Measurements from ENCODE around the gene GTF2IRD1.
"Not testable (repeated sequence)": the region's sequence is repeated elsewhere in the genome, so short reads cannot be mapped to it uniquely, and the experiment has no call there.

Gene GTF2IRD1

GRCh38 chr7:74414595-74415333, 38.9 kb upstream of the GTF2IRD1 start:
- not testable (repeated sequence) for H3K9ac ChIP-seq (ENCODE audit: low read depth, low read length); H3K9me3 ChIP-seq (ENCODE audit: control insufficient read depth, insufficient read depth, low read length); H3K36me3 ChIP-seq (ENCODE audit: control insufficient read depth, insufficient read depth, low read length); H3K4me3 ChIP-seq (ENCODE audit: low read depth, low read length); H3K27me3 ChIP-seq (ENCODE audit: control insufficient read depth, insufficient read depth, low read length); H3K4me1 ChIP-seq (ENCODE audit: control insufficient read depth, insufficient read depth, low read length)

- Histone ChIP-seq H3K4me1 (ENCODE audit: control insufficient read depth, insufficient read depth, low read length) (no peaks in the 10 kb centered on the region), H3K4me3 (ENCODE audit: low read depth, low read length) (no peak overlapping the region), H3K36me3 (ENCODE audit: control insufficient read depth, insufficient read depth, low read length) (no peaks in the 10 kb centered on the region), H3K27me3 (ENCODE audit: control insufficient read depth, insufficient read depth, low read length) (no peaks in the 10 kb centered on the region), H3K9ac (ENCODE audit: low read depth, low read length) (no peak overlapping the region), H3K9me3 (ENCODE audit: control insufficient read depth, insufficient read depth, low read length) (no peaks in the 10 kb centered on the region)
Observed at GRCh38 chr7:74417419-74417971, 36.2 kb upstream of the GTF2IRD1 start.

- H3K27me3 ChIP-seq (ENCODE audit: control insufficient read depth, insufficient read depth, low read length): no peaks in the 10 kb centered on the region
- no peak overlapping the region for H3K9ac ChIP-seq (ENCODE audit: low read depth, low read length)
- no peaks in the 10 kb centered on the region for H3K4me1 ChIP-seq (ENCODE audit: control insufficient read depth, insufficient read depth, low read length)
- H3K4me3 ChIP-seq (ENCODE audit: low read depth, low read length): no peak overlapping the region
- no peaks in the 10 kb centered on the region for H3K9me3 ChIP-seq (ENCODE audit: control insufficient read depth, insufficient read depth, low read length)
- no peaks in the 10 kb centered on the region for H3K36me3 ChIP-seq (ENCODE audit: control insufficient read depth, insufficient read depth, low read length)
Observed at GRCh38 chr7:74418076-74418475, 35.6 kb upstream of the GTF2IRD1 start.

GRCh38 chr7:74418538-74418937, 35.2 kb upstream of the GTF2IRD1 start:
- Histone ChIP-seq H3K4me3 (ENCODE audit: low read depth, low read length) (no peak overlapping the region), H3K4me1 (ENCODE audit: control insufficient read depth, insufficient read depth, low read length) (no peaks in the 10 kb centered on the region), H3K36me3 (ENCODE audit: control insufficient read depth, insufficient read depth, low read length) (no peaks in the 10 kb centered on the region), H3K9me3 (ENCODE audit: control insufficient read depth, insufficient read depth, low read length) (no peaks in the 10 kb centered on the region), H3K27me3 (ENCODE audit: control insufficient read depth, insufficient read depth, low read length) (no peaks in the 10 kb centered on the region), H3K9ac (ENCODE audit: low read depth, low read length) (no peak overlapping the region)

GRCh38 chr7:74419232-74419631, 34.5 kb upstream of the GTF2IRD1 start:
- not testable (repeated sequence) for H3K9ac ChIP-seq (ENCODE audit: low read depth, low read length); H3K36me3 ChIP-seq (ENCODE audit: control insufficient read depth, insufficient read depth, low read length); H3K4me3 ChIP-seq (ENCODE audit: low read depth, low read length)

GRCh38 chr7:74420006-74420405, 33.7 kb upstream of the GTF2IRD1 start:
- Histone ChIP-seq H3K36me3 (ENCODE audit: control insufficient read depth, insufficient read depth, low read length) (no peaks in the 10 kb centered on the region), H3K4me1 (ENCODE audit: control insufficient read depth, insufficient read depth, low read length) (no peaks in the 10 kb centered on the region), H3K9ac (ENCODE audit: low read depth, low read length) (no peak overlapping the region), H3K27me3 (ENCODE audit: control insufficient read depth, insufficient read depth, low read length) (no peaks in the 10 kb centered on the region), H3K4me3 (ENCODE audit: low read depth, low read length) (no peak overlapping the region), H3K9me3 (ENCODE audit: control insufficient read depth, insufficient read depth, low read length) (no peaks in the 10 kb centered on the region)

More at GRCh38 chr7:74419232-74419631, 34.5 kb upstream of the GTF2IRD1 start:
- H3K27me3 ChIP-seq (ENCODE audit: control insufficient read depth, insufficient read depth, low read length); H3K4me1 ChIP-seq (ENCODE audit: control insufficient read depth, insufficient read depth, low read length); H3K9me3 ChIP-seq (ENCODE audit: control insufficient read depth, insufficient read depth, low read length): not testable (repeated sequence)

GRCh38 chr7:74424291-74424880, 29.3 kb upstream of the GTF2IRD1 start:
- Histone ChIP-seq H3K9ac (ENCODE audit: low read depth, low read length) (no peak overlapping the region), H3K4me3 (ENCODE audit: low read depth, low read length) (no peak overlapping the region), H3K9me3 (ENCODE audit: control insufficient read depth, insufficient read depth, low read length) (no peaks in the 10 kb centered on the region), H3K27me3 (ENCODE audit: control insufficient read depth, insufficient read depth, low read length) (no peaks in the 10 kb centered on the region), H3K36me3 (ENCODE audit: control insufficient read depth, insufficient read depth, low read length) (no peaks in the 10 kb centered on the region), H3K4me1 (ENCODE audit: control insufficient read depth, insufficient read depth, low read length) (peaks cover 2% of the 10 kb centered on the region)

- Histone ChIP-seq H3K4me1 (ENCODE audit: control insufficient read depth, insufficient read depth, low read length) (peaks cover 2% of the 10 kb centered on the region), H3K36me3 (ENCODE audit: control insufficient read depth, insufficient read depth, low read length) (no peaks in the 10 kb centered on the region), H3K4me3 (ENCODE audit: low read depth, low read length) (no peak overlapping the region), H3K27me3 (ENCODE audit: control insufficient read depth, insufficient read depth, low read length) (no peaks in the 10 kb centered on the region), H3K9me3 (ENCODE audit: control insufficient read depth, insufficient read depth, low read length) (no peaks in the 10 kb centered on the region), H3K9ac (ENCODE audit: low read depth, low read length) (no peak overlapping the region)
Observed at GRCh38 chr7:74428023-74428422, 25.7 kb upstream of the GTF2IRD1 start.

GRCh38 chr7:74429153-74429747, 24.5 kb upstream of the GTF2IRD1 start:
- H3K4me1 ChIP-seq (ENCODE audit: control insufficient read depth, insufficient read depth, low read length): peaks cover 2% of the 10 kb centered on the region
- H3K4me3 ChIP-seq (ENCODE audit: low read depth, low read length): no peak overlapping the region
- H3K9ac ChIP-seq (ENCODE audit: low read depth, low read length): no peak overlapping the region

GRCh38 chr7:74430409-74430808, 23.3 kb upstream of the GTF2IRD1 start:
- H3K9ac ChIP-seq (ENCODE audit: low read depth, low read length); H3K4me3 ChIP-seq (ENCODE audit: low read depth, low read length); H3K36me3 ChIP-seq (ENCODE audit: control insufficient read depth, insufficient read depth, low read length); H3K9me3 ChIP-seq (ENCODE audit: control insufficient read depth, insufficient read depth, low read length); H3K27me3 ChIP-seq (ENCODE audit: control insufficient read depth, insufficient read depth, low read length); H3K4me1 ChIP-seq (ENCODE audit: control insufficient read depth, insufficient read depth, low read length): not testable (repeated sequence)

More at GRCh38 chr7:74429153-74429747, 24.5 kb upstream of the GTF2IRD1 start:
- H3K27me3 ChIP-seq (ENCODE audit: control insufficient read depth, insufficient read depth, low read length): no peaks in the 10 kb centered on the region
- H3K36me3 ChIP-seq (ENCODE audit: control insufficient read depth, insufficient read depth, low read length): no peaks in the 10 kb centered on the region
- no peaks in the 10 kb centered on the region for H3K9me3 ChIP-seq (ENCODE audit: control insufficient read depth, insufficient read depth, low read length)

- Histone ChIP-seq H3K36me3 (ENCODE audit: control insufficient read depth, insufficient read depth, low read length) (no peaks in the 10 kb centered on the region), H3K9me3 (ENCODE audit: control insufficient read depth, insufficient read depth, low read length) (no peaks in the 10 kb centered on the region), H3K4me1 (ENCODE audit: control insufficient read depth, insufficient read depth, low read length) (peaks cover 2% of the 10 kb centered on the region), H3K4me3 (ENCODE audit: low read depth, low read length) (no peak overlapping the region), H3K27me3 (ENCODE audit: control insufficient read depth, insufficient read depth, low read length) (no peaks in the 10 kb centered on the region), H3K9ac (ENCODE audit: low read depth, low read length) (peak overlapping the region; percentile 37)
Observed at GRCh38 chr7:74430961-74431466, 22.7 kb upstream of the GTF2IRD1 start.

- not testable (repeated sequence) for H3K36me3 ChIP-seq (ENCODE audit: control insufficient read depth, insufficient read depth, low read length); H3K4me3 ChIP-seq (ENCODE audit: low read depth, low read length); H3K27me3 ChIP-seq (ENCODE audit: control insufficient read depth, insufficient read depth, low read length); H3K4me1 ChIP-seq (ENCODE audit: control insufficient read depth, insufficient read depth, low read length); H3K9me3 ChIP-seq (ENCODE audit: control insufficient read depth, insufficient read depth, low read length); H3K9ac ChIP-seq (ENCODE audit: low read depth, low read length)
Observed at GRCh38 chr7:74437291-74437571, 16.5 kb upstream of the GTF2IRD1 start.
